ENCODE data around the gene HADH. TPM values are rescaled to one million over a fixed set of nuclear protein-coding genes. Genes with fewer than 3 reads are reported as not detected.
"Not testable (repeated sequence)": the region's sequence is repeated elsewhere in the genome, so short reads cannot be mapped to it uniquely, and the experiment has no call there.

Gene HADH
- total RNA-seq, 2 donors from 2014 or later, result 46.1 to 58.1 TPM

- Histone ChIP-seq H3K4me1 (ENCODE audit: control insufficient read depth in 1 of 2, low read depth in 2 of 2) (peaks cover 0 to 13% of the 10 kb centered on the region in 2 donors), H3K27ac (no peak overlapping the region), H3K36me3 (no peaks in the 10 kb centered on the region), H3K27me3 (replicated peaks; ENCODE audit: insufficient read depth) (no peaks in the 10 kb centered on the region), H3K4me3 (no peak overlapping the region), H3K9me3 (no peaks in the 10 kb centered on the region)
- TF ChIP-seq CTCF (IDR thresholded peaks at IDR 0.05), result no peak
- ATAC-seq (ENCODE audit: insufficient number of reproducible peaks, low FRiP score, low read depth) (no peak), DNase-seq (ENCODE audit: low spot score) (no peak)
Observed at GRCh38 chr4:108048157-108048556, 58.5 kb downstream of the HADH start.

GRCh38 chr4:108048997-108049396 is 59.3 kb downstream of the HADH start:
- H3K4me1 ChIP-seq (ENCODE audit: control insufficient read depth in 1 of 2, low read depth in 2 of 2), result peaks cover 0 to 13% of the 10 kb centered on the region in 2 donors
- DNase-seq (ENCODE audit: low spot score) (no peak), ATAC-seq (ENCODE audit: insufficient number of reproducible peaks, low FRiP score, low read depth) (no peak)
- no peak for TF ChIP-seq CTCF (IDR thresholded peaks at IDR 0.05)
- H3K9me3 ChIP-seq, result no peaks in the 10 kb centered on the region
- no peaks in the 10 kb centered on the region for H3K27me3 ChIP-seq (replicated peaks; ENCODE audit: insufficient read depth)
- no peaks in the 10 kb centered on the region for H3K36me3 ChIP-seq
- H3K27ac ChIP-seq, result no peak overlapping the region
- H3K4me3 ChIP-seq, result no peak overlapping the region

GRCh38 chr4:108049406-108049805 is 59.7 kb downstream of the HADH start:
- ATAC-seq (ENCODE audit: insufficient number of reproducible peaks, low FRiP score, low read depth) (no peak), DNase-seq (ENCODE audit: low spot score) (no peak)
- Histone ChIP-seq H3K27me3 (replicated peaks; ENCODE audit: insufficient read depth) (no peaks in the 10 kb centered on the region), H3K36me3 (no peaks in the 10 kb centered on the region), H3K27ac (no peak overlapping the region), H3K4me1 (ENCODE audit: control insufficient read depth in 1 of 2, low read depth in 2 of 2) (peaks cover 0 to 13% of the 10 kb centered on the region in 2 donors), H3K9me3 (no peaks in the 10 kb centered on the region), H3K4me3 (no peak overlapping the region)
- TF ChIP-seq CTCF (IDR thresholded peaks at IDR 0.05), result no peak

- ATAC-seq (ENCODE audit: insufficient number of reproducible peaks, low FRiP score, low read depth); DNase-seq (ENCODE audit: low spot score); H3K4me1 ChIP-seq (ENCODE audit: control insufficient read depth in 1 of 2, low read depth in 2 of 2); H3K36me3 ChIP-seq; H3K9me3 ChIP-seq; H3K4me3 ChIP-seq; H3K27me3 ChIP-seq (replicated peaks; ENCODE audit: insufficient read depth); H3K27ac ChIP-seq: not testable (repeated sequence)
Observed at GRCh38 chr4:108050166-108051111, 60.8 kb downstream of the HADH start.

- DNase-seq (ENCODE audit: low spot score) (no peak), ATAC-seq (ENCODE audit: insufficient number of reproducible peaks, low FRiP score, low read depth) (no peak)
- TF ChIP-seq CTCF (IDR thresholded peaks at IDR 0.05), result no peak
- Histone ChIP-seq H3K4me1 (ENCODE audit: control insufficient read depth in 1 of 2, low read depth in 2 of 2) (no peaks in the 10 kb centered on the region), H3K36me3 (no peaks in the 10 kb centered on the region), H3K27ac (no peak overlapping the region), H3K4me3 (no peak overlapping the region), H3K9me3 (no peaks in the 10 kb centered on the region), H3K27me3 (replicated peaks; ENCODE audit: insufficient read depth) (no peaks in the 10 kb centered on the region)
Observed at GRCh38 chr4:108051343-108051742, 61.7 kb downstream of the HADH start.
